Right ventricle myocardium superior (tissue), 1 donor: ENCODE measurements around the gene CNTRL. TPM values are rescaled to one million over a fixed set of nuclear protein-coding genes. Genes with fewer than 3 reads are reported as not detected.
"Not testable (repeated sequence)": the region's sequence is repeated elsewhere in the genome, so short reads cannot be mapped to it uniquely, and the experiment has no call there.

Experiments
- ATAC-seq: fragments of 200-7000 bp; cut with Tn5 transposase; one replicate; pipeline ENCODE4 v1.9.1; 2020; ENCODE audit warnings: mild to moderate bottlenecking; ENCODE audit not compliant: poor library complexity
- DNase-seq: peaks from one replicate; pipeline ENCODE4 v3.0.0-alpha.2; 2020
- intact Hi-C: fragments of 100-400 bp; cut with DNase I; formaldehyde crosslinking; loops from one replicate; pipeline ENCODE4 v1.11.2; 2022
- total RNA-seq: library from RNA; stranded (reverse); fragmentation: NEBNext Ultra II Directional; extraction: Animal tissue kit (Norgen Biotek cat#: 25700); gene quantifications from one replicate; pipeline ENCODE4 v1.2.1, GENCODE V29; 2021
- donor health status: DM: no; HTN: yes; CAD: no; lungs with severe emphysema.

Gene CNTRL
- total RNA-seq, 1 donor from 2014 or later = 2.6 TPM

- peak; percentile 36 for ATAC-seq
- intact Hi-C loops = loop anchor here (5.0 kb wide), 2 partner anchors 78 to 303 kb away; no protein-coding TSS in a partner anchor
- no peak for DNase-seq
Observed at GRCh38 chr9:121059998-121060636, 14.6 kb upstream of the CNTRL start.

- no peak for ATAC-seq
- DNase-seq = no peak
- intact Hi-C loops = no loop called here
Observed at GRCh38 chr9:121066850-121067249, 7.9 kb upstream of the CNTRL start.

GRCh38 chr9:121067640-121068039 is 7.1 kb upstream of the CNTRL start:
- no peak for DNase-seq
- no peak for ATAC-seq
- intact Hi-C loops = no loop called here

- ATAC-seq (no peak), DNase-seq (no peak)
- intact Hi-C loops = no loop called here
Observed at GRCh38 chr9:121069396-121069795, 5.4 kb upstream of the CNTRL start.

GRCh38 chr9:121071370-121071755 is 3.4 kb upstream of the CNTRL start:
- DNase-seq = no peak
- ATAC-seq = no peak
- intact Hi-C loops = no loop called here

- ATAC-seq (no peak), DNase-seq (no peak)
Observed at GRCh38 chr9:121071756-121072421, 2.9 kb upstream of the CNTRL start.

GRCh38 chr9:121073038-121073437 is 1.7 kb upstream of the CNTRL start:
- intact Hi-C loops = no loop called here
- peak; percentile 49 for DNase-seq
- ATAC-seq = peak; percentile 37

More at GRCh38 chr9:121071756-121072421, 2.9 kb upstream of the CNTRL start:
- intact Hi-C loops = no loop called here

GRCh38 chr9:121075251-121076036 is 689 bp downstream of the CNTRL start:
- intact Hi-C loops = no loop called here
- DNase-seq (no peak), ATAC-seq (no peak)

- ATAC-seq (no peak), DNase-seq (no peak)
- intact Hi-C loops = no loop called here
Observed at GRCh38 chr9:121082075-121082474, 7.3 kb downstream of the CNTRL start.

GRCh38 chr9:121085661-121086060 is 10.9 kb downstream of the CNTRL start:
- ATAC-seq = no peak

GRCh38 chr9:121088576-121088975 is 13.8 kb downstream of the CNTRL start:
- DNase-seq (no peak), ATAC-seq (no peak)
- intact Hi-C loops = no loop called here

More at GRCh38 chr9:121085661-121086060, 10.9 kb downstream of the CNTRL start:
- no peak for DNase-seq
- intact Hi-C loops = no loop called here

GRCh38 chr9:121090743-121091142 is 16.0 kb downstream of the CNTRL start:
- DNase-seq, intact Hi-C loops, ATAC-seq: not testable (repeated sequence)

- intact Hi-C loops = no loop called here
- ATAC-seq (no peak), DNase-seq (no peak)
Observed at GRCh38 chr9:121095057-121095456, 20.3 kb downstream of the CNTRL start.

GRCh38 chr9:121098567-121099198 is 23.9 kb downstream of the CNTRL start:
- intact Hi-C loops = no loop called here

GRCh38 chr9:121104054-121104453 is 29.3 kb downstream of the CNTRL start:
- ATAC-seq, intact Hi-C loops, DNase-seq: not testable (repeated sequence)

More at GRCh38 chr9:121098567-121099198, 23.9 kb downstream of the CNTRL start:
- no peak for ATAC-seq
- DNase-seq = no peak

GRCh38 chr9:121105531-121105930 is 30.8 kb downstream of the CNTRL start:
- intact Hi-C loops = no loop called here
- ATAC-seq = no peak
- no peak for DNase-seq

- ATAC-seq (no peak), DNase-seq (no peak)
- intact Hi-C loops = no loop called here
Observed at GRCh38 chr9:121107029-121107428, 32.3 kb downstream of the CNTRL start.

- no peak for ATAC-seq
- DNase-seq = no peak
- intact Hi-C loops = no loop called here
Observed at GRCh38 chr9:121107881-121108280, 33.1 kb downstream of the CNTRL start.

- intact Hi-C loops = no loop called here
- ATAC-seq = no peak
- DNase-seq = no peak
Observed at GRCh38 chr9:121115466-121115865, 40.7 kb downstream of the CNTRL start.
